K562 (cell line): ENCODE data around the gene ABCA13. TPM values are rescaled to one million over a fixed set of nuclear protein-coding genes. Genes with fewer than 3 reads are reported as not detected.

ENCODE experiments used
- ATAC-seq: fragments of 200-7000 bp; cut with Tn5 transposase; 3 replicates; pipeline ENCODE4 v1.9.1; 2020; ENCODE audit warnings: moderate library complexity
- BruUV-seq: library from RNA; stranded (reverse); fragments of 400-500 nt; replicated peaks from 2 replicates; lab custom pipeline; 2021; lab: Mats Ljungman, UMichigan
- CTCF ChIA-PET: fragments of 300-600 bp; formaldehyde crosslinking; extraction: SDS; loops from one replicate; lab custom pipeline; 2021; ENCODE audit warnings: low intra/inter-chr PET ratio; lab: Yijun Ruan, JAX
- POLR2A ChIA-PET: fragments of 300-600, 350-650 bp; sonication (Branson Sonifier 250); formaldehyde crosslinking; extraction: SDS; loops from one replicate; lab custom pipeline; 2021; ENCODE audit warnings: antibody characterized with exemption, inconsistent platforms; lab: Yijun Ruan, JAX
- DNase-seq, 4 experiments: peaks; one replicate each; pipeline versions ENCODE4 v3.0.0 to v3.0.0-alpha.2; 2011 to 2018; ENCODE audit warnings: low spot score in 3 of 4, mixed read lengths in 3 of 4; ENCODE audit errors: extremely low read depth in 1 of 4
- FAIRE-seq: peaks from 2 replicates; lab custom pipeline; 2011; peaks lifted over from hg19 to GRCh38; lab: Jason Lieb, UNC
- H2AFZ ChIP-seq: 2 replicates; pipeline ENCODE4 v1.6.0; 2011; ENCODE audit warnings: low read depth, low read length, control low read depth, inconsistent platforms
- H3K27ac ChIP-seq: fragments of 200-600 bp; 3 replicates; pipeline ENCODE4 v1.8.0; 2011; ENCODE audit warnings: low read depth, mild to moderate bottlenecking, control low read depth, inconsistent platforms, low read length, moderate library complexity, mixed read lengths; ENCODE audit errors: extremely low read depth
- H3K27me3 ChIP-seq, 2 experiments: fragments of 300-600 bp in 1 of 2; 2 replicates in 1 of 2; 3 replicates in 1 of 2; pipeline versions ENCODE4 v1.6.0 to v1.8.0; 2011; ENCODE audit warnings: inconsistent platforms in 2 of 2, low read length in 2 of 2, mild to moderate bottlenecking in 1 of 2, mixed read lengths in 1 of 2, moderate library complexity in 1 of 2; ENCODE audit not compliant: control insufficient read depth in 2 of 2, insufficient read depth in 2 of 2
- H3K36me3 ChIP-seq: fragments of 300-600 bp; 3 replicates; pipeline ENCODE4 v1.8.0; 2011; ENCODE audit warnings: mild to moderate bottlenecking, low read length, inconsistent platforms; ENCODE audit not compliant: control insufficient read depth, insufficient read depth
- H3K4me1 ChIP-seq, 2 experiments: fragments of 200-600 bp in 1 of 2; replicated peaks in 1 of 2; 2 replicates in 1 of 2; 3 replicates in 1 of 2; pipeline versions ENCODE4 v1.5.1 to v1.8.0; 2011; ENCODE audit warnings: inconsistent platforms in 2 of 2, low read length in 2 of 2, mild to moderate bottlenecking in 1 of 2, mixed read lengths in 1 of 2, moderate library complexity in 1 of 2; ENCODE audit not compliant: control insufficient read depth in 2 of 2, insufficient read depth in 2 of 2
- H3K4me2 ChIP-seq: 2 replicates; pipeline ENCODE4 v1.6.1; 2011; ENCODE audit warnings: low read length, control low read depth, inconsistent platforms, mixed read lengths; ENCODE audit not compliant: insufficient read depth
- H3K4me3 ChIP-seq: fragments of 200-600 bp; sonication (generic), shearing (Covaris generic); 2 replicates; pipeline ENCODE4 v1.5.1; 2016; ENCODE audit warnings: control low read depth, inconsistent platforms
- H3K79me2 ChIP-seq: fragments of 200-600 bp; 3 replicates; pipeline ENCODE4 v1.8.0; 2011; ENCODE audit warnings: low read length, inconsistent platforms; ENCODE audit not compliant: control insufficient read depth, insufficient read depth
- H3K9ac ChIP-seq, 2 experiments: 2 replicates each; pipeline versions ENCODE4 v1.6.0 to v1.6.1; 2011; ENCODE audit warnings: low read depth in 2 of 2, low read length in 2 of 2, control low read depth in 1 of 2, inconsistent platforms in 1 of 2, mild to moderate bottlenecking in 1 of 2, mixed read lengths in 1 of 2; ENCODE audit not compliant: insufficient read depth in 1 of 2
- H3K9me1 ChIP-seq: one replicate; pipeline ENCODE4 v1.6.0; 2011; ENCODE audit warnings: inconsistent platforms, mild to moderate bottlenecking, low read length, moderate library complexity; ENCODE audit not compliant: control insufficient read depth, insufficient read depth
- H3K9me3 ChIP-seq: replicated peaks from 2 replicates; pipeline ENCODE4 v1.5.1; 2011; ENCODE audit warnings: low read depth, low read length, inconsistent platforms; ENCODE audit not compliant: control insufficient read depth, insufficient read depth
- H4K20me1 ChIP-seq: replicated peaks from 2 replicates; pipeline ENCODE4 v1.6.1; 2011; ENCODE audit warnings: low read length, inconsistent platforms, mixed read lengths; ENCODE audit not compliant: control insufficient read depth, insufficient read depth
- CBX1 ChIP-seq: sonication (generic); IDR thresholded peaks from 2 replicates; pipeline ENCODE4 v1.6.1; 2016; ENCODE audit warnings: antibody characterized with exemption, low read depth, mild to moderate bottlenecking
- CHD1 ChIP-seq: fragments of 200-600 bp; sonication (generic); IDR thresholded peaks from one replicate; pipeline ENCODE4 v1.6.1; 2012; ENCODE audit warnings: mild to moderate bottlenecking, moderate library complexity, low read length, inconsistent platforms
- CREB1 ChIP-seq, 2 experiments: sonication (generic) in 1 of 2; formaldehyde crosslinking in 1 of 2; IDR thresholded peaks; 2 replicates each; pipeline versions ENCODE4 v1.6.1 to v1.8.0; 2012 to 2022; ENCODE audit warnings: inconsistent platforms in 1 of 2, mild to moderate bottlenecking in 1 of 2, missing genetic modification reagents in 1 of 2, moderate library complexity in 1 of 2
- DIDO1 ChIP-seq: fragments of 450-650 bp; IDR thresholded peaks from 2 replicates; pipeline ENCODE4 v1.6.1; 2016; ENCODE audit warnings: low read depth, missing biosample characterization, missing genetic modification characterization
- FOXA3 ChIP-seq, 2 experiments: fragments of 450-650 bp in 1 of 2; sonication (generic) in 1 of 2; formaldehyde crosslinking; IDR thresholded peaks in 1 of 2; conservative IDR thresholded peaks in 1 of 2; 2 replicates each; pipeline versions ENCODE4 v1.4.0 to v1.8.0; 2020 to 2022; ENCODE audit warnings: mild to moderate bottlenecking in 2 of 2, missing genetic modification reagents in 1 of 2
- GTF2F1 ChIP-seq: IDR thresholded peaks from 2 replicates; pipeline ENCODE4 v1.6.1; 2011; ENCODE audit warnings: low read depth, low read length, improper control_type of control experiment
- SAFB ChIP-seq: fragments of 200-400 bp; formaldehyde crosslinking; IDR thresholded peaks from 2 replicates; pipeline ENCODE4 v1.6.1; 2017; ENCODE audit warnings: low read depth, low read length, borderline replicate concordance
- SMAD3 ChIP-seq: fragments of 450-650 bp; formaldehyde crosslinking; conservative IDR thresholded peaks from 2 replicates; pipeline ENCODE4 v1.4.0; 2020; ENCODE audit warnings: mild to moderate bottlenecking
- TCF3 ChIP-seq: sonication (generic); formaldehyde crosslinking; IDR thresholded peaks from 2 replicates; pipeline ENCODE4 v1.4.0; 2020; ENCODE audit warnings: mild to moderate bottlenecking, missing genetic modification reagents
- WGBS: fragments of 100-300 bp; shearing (Covaris generic); methylation state at CpG from one replicate; pipeline ENCODE4 v1.1.6; 2016; ENCODE audit warnings: low coverage, mixed read lengths; ENCODE audit not compliant: insufficient coverage; ENCODE audit errors: missing lambda C conversion rate; 5-methylcytosine and 5-hydroxymethylcytosine counted together
- in situ Hi-C: fragments of 300-500 bp; cut with MboI; formaldehyde crosslinking; loops from 4 replicates; pipeline ENCODE4 v1.15.0; 2018; ENCODE audit warnings: inconsistent platforms, mixed read lengths
- intact Hi-C: fragments of 100-400 bp; cut with micrococcal nuclease; formaldehyde crosslinking; loops from 2 replicates; pipeline ENCODE4 v1.14.2; 2022
- polyA plus RNA-seq, 8 experiments: library from polyadenylated mRNA; depleted of rRNA in 4 of 8; stranded (reverse) in 5 of 8; unstranded in 3 of 8; fragments of >200 nt; fragmentation: Nextera tagmentation in 2 of 8; fragmentation: Illumina TruSeq in 1 of 8; extraction: Ambion mirVana in 2 of 8; extraction: Trizol in 1 of 8; gene quantifications; 2 replicates each; pipeline versions ENCODE4 v1.2.1 to v1.2.3, GENCODE V29; 2011 to 2014; ENCODE audit warnings: inconsistent platforms in 1 of 8, missing spikeins in 1 of 8
- total RNA-seq, 7 experiments: library from RNA; depleted of rRNA in 6 of 7; stranded (reverse); fragments of >200 nt in 6 of 7; fragmentation: Illumina TruSeq in 2 of 7; extraction: Trizol in 2 of 7; gene quantifications; 2 replicates each; pipeline versions ENCODE4 v1.2.1 to v1.2.3, GENCODE V29; 2011 to 2021; ENCODE audit warnings: low replicate concordance in 1 of 7
- TF ChIP-seq, protein P1 (sequence below): sonication (generic); formaldehyde crosslinking; IDR thresholded peaks from 2 replicates; pipeline ENCODE4 v1.8.1; 2022; ENCODE audit warnings: missing genetic modification reagents
- TF ChIP-seq, protein P2 (sequence below): fragments of 450-650 bp; formaldehyde crosslinking; IDR thresholded peaks from 2 replicates; pipeline ENCODE4 v1.4.0; 2022; ENCODE audit warnings: missing genetic modification characterization

ABCA13 gene
- total and polyA plus RNA-seq, 9 of the 15 experiments (the other 6 are each of a cell fraction or from before 2014, with no cell fraction given): 0.14 to 1.5 (median 0.38) TPM

DNA sequence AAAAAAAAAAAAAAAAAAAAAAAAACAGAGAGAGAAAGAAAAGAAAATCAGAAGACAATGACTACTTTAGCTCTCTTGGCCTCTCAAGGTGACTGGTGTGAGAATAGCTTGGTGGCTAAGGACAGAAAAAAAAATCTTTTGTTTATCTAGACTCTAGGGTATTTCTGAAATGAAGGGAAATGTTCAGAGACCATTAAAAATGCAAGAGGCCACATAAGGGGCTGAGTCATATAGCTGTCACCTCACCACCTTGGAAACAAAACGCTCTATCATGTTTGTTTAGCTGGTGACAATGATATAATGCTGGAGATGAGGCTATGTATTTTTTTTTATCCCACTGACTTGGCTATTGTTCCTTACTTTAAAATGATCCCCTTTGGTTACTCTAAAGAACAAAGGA lies 466.1 kb downstream of the ABCA13 start (continued):
- TF ChIP-seq TCF3: peak; percentile 17; the same call in 1 of the 2 replicates
- TF ChIP-seq, protein P1, sequence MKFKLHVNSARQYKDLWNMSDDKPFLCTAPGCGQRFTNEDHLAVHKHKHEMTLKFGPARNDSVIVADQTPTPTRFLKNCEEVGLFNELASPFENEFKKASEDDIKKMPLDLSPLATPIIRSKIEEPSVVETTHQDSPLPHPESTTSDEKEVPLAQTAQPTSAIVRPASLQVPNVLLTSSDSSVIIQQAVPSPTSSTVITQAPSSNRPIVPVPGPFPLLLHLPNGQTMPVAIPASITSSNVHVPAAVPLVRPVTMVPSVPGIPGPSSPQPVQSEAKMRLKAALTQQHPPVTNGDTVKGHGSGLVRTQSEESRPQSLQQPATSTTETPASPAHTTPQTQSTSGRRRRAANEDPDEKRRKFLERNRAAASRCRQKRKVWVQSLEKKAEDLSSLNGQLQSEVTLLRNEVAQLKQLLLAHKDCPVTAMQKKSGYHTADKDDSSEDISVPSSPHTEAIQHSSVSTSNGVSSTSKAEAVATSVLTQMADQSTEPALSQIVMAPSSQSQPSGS (CRISPR knock-in tag): no peak
- peak; percentile 70 to 94; a peak in 3 of 4 replicates for TF ChIP-seq FOXA3 (CRISPR knock-in tag; conservative IDR thresholded peaks at IDR 0.05 in 1 of 2, IDR thresholded peaks at IDR 0.05 in 1 of 2)

DNA sequence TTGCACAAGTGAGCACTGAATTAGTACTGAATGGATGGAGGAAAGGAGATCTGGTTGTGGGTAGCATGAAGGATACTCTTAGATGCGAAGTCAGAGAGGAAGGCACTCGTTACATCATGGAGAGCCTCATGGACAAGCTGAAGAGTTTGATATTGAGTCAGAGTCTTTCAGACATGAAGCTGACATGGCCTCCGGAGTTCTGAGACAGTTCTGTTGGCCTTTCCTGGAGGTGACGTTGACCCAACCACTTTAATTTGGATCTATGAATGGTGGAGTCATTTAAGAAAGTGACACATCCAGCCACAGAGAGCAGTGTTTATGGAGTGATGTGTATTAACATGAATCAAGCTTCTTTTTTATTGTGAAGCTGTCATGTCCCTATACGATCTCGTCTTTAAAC lies 466.8 kb downstream of the ABCA13 start:
- ChIA-PET CTCF (no interaction called here), POLR2A (no interaction called here)
- H3K4me2 ChIP-seq: no peak overlapping the region
- H3K4me3 ChIP-seq: no peak overlapping the region
- H3K36me3 ChIP-seq: no peaks in the 10 kb centered on the region
- intact Hi-C loops: no loop called here
- no peaks in the 10 kb centered on the region for H3K79me2 ChIP-seq
- no peaks in the 10 kb centered on the region for H3K4me1 ChIP-seq
- TF ChIP-seq, protein P2, sequence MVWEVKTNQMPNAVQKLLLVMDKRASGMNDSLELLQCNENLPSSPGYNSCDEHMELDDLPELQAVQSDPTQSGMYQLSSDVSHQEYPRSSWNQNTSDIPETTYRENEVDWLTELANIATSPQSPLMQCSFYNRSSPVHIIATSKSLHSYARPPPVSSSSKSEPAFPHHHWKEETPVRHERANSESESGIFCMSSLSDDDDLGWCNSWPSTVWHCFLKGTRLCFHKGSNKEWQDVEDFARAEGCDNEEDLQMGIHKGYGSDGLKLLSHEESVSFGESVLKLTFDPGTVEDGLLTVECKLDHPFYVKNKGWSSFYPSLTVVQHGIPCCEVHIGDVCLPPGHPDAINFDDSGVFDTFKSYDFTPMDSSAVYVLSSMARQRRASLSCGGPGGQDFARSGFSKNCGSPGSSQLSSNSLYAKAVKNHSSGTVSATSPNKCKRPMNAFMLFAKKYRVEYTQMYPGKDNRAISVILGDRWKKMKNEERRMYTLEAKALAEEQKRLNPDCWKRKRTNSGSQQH: no peak
- no peak for TF ChIP-seq GTF2F1
- no peak for TF ChIP-seq CREB1 (IDR thresholded peaks at IDR 0.05)
- TF ChIP-seq CREB1 (CRISPR knock-in tag; IDR thresholded peaks at IDR 0.05): no peak
- no peak for TF ChIP-seq CHD1
- TF ChIP-seq SAFB: no peak
- TF ChIP-seq CBX1: no peak
- TF ChIP-seq SMAD3: no peak
- no peak for TF ChIP-seq DIDO1 (tag)
- H3K9me3 ChIP-seq: no peaks in the 10 kb centered on the region
- no peak overlapping the region for H3K27ac ChIP-seq
- DNase-seq (no peak), FAIRE-seq (no peak), ATAC-seq (no peak)
- in situ Hi-C loops: no loop called here
- WGBS: 4% methylated on average over 6 of the region's 6 CpGs
- H3K9me1 ChIP-seq: no peaks in the 10 kb centered on the region
- no peak overlapping the region for H3K9ac ChIP-seq
- no peaks in the 10 kb centered on the region for H3K27me3 ChIP-seq
- no peak overlapping the region for H2AFZ ChIP-seq
- H4K20me1 ChIP-seq: no peaks in the 10 kb centered on the region
- BruUV-seq: no TSS peak
